ENCODE results near the gene TIAM2.
A peak's percentile ranks its signal among the peaks of the same experiment; 100 is the strongest.
"Not testable (repeated sequence)": the region's sequence is repeated elsewhere in the genome, so short reads cannot be mapped to it uniquely, and the experiment has no call there.

Gene TIAM2

GRCh38 chr6:155103083-155103645 is 108.0 kb downstream of the TIAM2 start:
- DNase-seq (ENCODE audit: low spot score) = not testable (repeated sequence)

- no peak for DNase-seq (ENCODE audit: low spot score)
These were observed 108.8 kb downstream of the TIAM2 start for GRCh38 chr6:155103816-155104366.

- DNase-seq (ENCODE audit: low spot score) = no peak
These were observed 111.5 kb downstream of the TIAM2 start for GRCh38 chr6:155106456-155107115.

- no peak for DNase-seq (ENCODE audit: low spot score)
These were observed 112.4 kb downstream of the TIAM2 start for GRCh38 chr6:155107432-155108069.

GRCh38 chr6:155108070-155108820 is 113.1 kb downstream of the TIAM2 start:
- DNase-seq (ENCODE audit: low spot score) = no peak

- no peak for DNase-seq (ENCODE audit: low spot score)
These were observed 115.6 kb downstream of the TIAM2 start for GRCh38 chr6:155110721-155111120.

DNA sequence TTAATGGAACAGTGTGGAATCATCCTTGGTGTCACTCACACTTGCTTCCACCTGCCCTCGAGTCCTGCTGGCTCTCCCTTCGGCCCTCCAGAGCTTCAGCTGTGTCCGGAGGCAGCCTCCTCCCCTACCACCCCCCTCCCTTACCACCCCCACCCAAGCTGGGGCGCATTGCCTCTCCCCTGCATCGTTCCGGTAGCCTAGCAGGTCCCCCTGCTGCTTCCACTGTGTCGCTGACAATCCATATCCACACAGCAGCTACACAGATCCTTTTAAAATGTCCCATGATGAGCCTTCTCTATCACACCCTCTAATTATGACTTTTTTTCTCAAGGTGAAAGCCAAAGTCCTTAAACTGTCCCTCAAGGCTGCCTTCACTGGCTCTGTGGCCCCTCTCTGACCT is 117.6 kb downstream of the TIAM2 start:
- DNase-seq (ENCODE audit: low spot score) = no peak

- no peak for DNase-seq (ENCODE audit: low spot score)
These were observed 120.9 kb downstream of the TIAM2 start for GRCh38 chr6:155115893-155116570.

DNA sequence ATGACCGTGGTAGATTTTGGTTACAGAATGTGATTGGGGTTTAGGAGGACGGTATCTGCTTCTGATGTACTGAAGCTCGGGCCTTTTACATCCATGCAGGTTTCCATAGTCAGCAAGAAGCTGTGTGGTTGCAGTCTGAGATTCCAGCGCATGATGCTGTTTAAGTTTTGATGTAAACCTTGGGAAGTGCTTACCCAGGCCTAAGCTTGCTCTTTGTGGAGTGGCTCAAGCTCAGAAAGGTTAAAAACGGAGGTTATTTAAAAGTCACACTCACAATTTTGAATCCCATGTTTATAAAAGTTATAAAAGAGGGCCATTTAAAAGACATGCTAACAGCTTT is 121.4 kb downstream of the TIAM2 start:
- DNase-seq (ENCODE audit: low spot score) = no peak

DNA sequence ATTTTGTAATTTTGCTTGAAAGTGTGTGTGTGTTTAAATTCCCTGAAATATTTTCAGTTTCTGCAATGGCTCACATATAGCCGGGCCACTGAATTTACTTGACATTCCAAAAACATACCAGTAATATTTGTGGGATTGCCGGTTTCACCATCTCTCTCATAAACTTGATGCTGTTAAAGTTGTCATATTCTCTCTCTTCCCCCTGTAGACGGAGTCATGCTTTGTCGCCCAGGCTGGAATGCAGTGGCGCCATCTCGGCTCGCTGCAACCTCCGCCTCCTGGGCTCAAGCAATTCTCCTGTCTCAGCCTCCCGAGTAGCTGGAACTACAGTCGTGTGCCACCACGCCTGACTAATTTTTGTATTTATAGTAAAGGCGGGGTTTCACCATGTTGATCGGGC is 122.1 kb downstream of the TIAM2 start:
- DNase-seq (ENCODE audit: low spot score) = no peak

GRCh38 chr6:155117785-155118184 is 122.7 kb downstream of the TIAM2 start:
- DNase-seq (ENCODE audit: low spot score) = no peak

GRCh38 chr6:155119201-155119600 is 124.1 kb downstream of the TIAM2 start:
- not testable (repeated sequence) for DNase-seq (ENCODE audit: low spot score)

- DNase-seq (ENCODE audit: low spot score) = no peak
These were observed 124.9 kb downstream of the TIAM2 start for GRCh38 chr6:155120034-155120433.

GRCh38 chr6:155121294-155121693 is 126.2 kb downstream of the TIAM2 start:
- DNase-seq (ENCODE audit: low spot score) = no peak

GRCh38 chr6:155121699-155122098 is 126.6 kb downstream of the TIAM2 start:
- DNase-seq (ENCODE audit: low spot score) = peak; percentile 66

DNA sequence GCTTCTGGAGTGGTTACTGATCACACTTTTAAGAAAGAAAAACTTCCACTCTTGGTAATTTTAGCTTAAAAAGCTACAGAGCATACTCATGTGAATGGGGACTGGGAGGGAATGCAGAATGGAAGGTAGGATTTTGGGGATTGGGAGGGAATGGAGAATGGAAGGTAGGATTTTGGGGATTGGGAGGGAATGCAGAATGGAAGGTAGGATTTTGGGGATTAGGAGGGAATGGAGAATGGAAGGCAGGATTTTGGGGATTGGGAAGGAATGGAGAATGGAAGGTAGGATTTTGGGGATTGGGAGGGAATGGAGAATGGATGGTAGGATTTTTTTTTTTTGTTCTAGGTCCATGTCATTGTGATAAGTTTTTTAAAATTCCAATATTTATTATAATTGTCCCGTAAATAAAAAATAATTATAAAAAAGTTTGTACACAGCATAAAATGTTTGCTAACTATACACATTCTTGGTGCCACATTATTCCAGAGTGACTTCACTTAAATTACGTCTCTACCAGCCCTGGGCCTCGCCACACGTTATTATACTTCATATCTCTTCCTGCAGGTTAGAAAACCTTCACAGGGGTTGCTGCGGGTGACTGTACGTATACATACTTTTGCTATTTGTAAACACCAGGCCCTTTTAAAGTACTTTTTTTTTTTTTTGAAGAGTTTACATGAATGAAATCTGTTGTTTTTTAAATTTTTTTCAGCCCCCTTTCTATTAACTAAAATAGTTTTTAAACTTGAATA is 127.3 kb downstream of the TIAM2 start:
- DNase-seq (ENCODE audit: low spot score) = no peak

- DNase-seq (ENCODE audit: low spot score) = no peak
These were observed 128.4 kb downstream of the TIAM2 start for GRCh38 chr6:155123520-155123919.

DNA sequence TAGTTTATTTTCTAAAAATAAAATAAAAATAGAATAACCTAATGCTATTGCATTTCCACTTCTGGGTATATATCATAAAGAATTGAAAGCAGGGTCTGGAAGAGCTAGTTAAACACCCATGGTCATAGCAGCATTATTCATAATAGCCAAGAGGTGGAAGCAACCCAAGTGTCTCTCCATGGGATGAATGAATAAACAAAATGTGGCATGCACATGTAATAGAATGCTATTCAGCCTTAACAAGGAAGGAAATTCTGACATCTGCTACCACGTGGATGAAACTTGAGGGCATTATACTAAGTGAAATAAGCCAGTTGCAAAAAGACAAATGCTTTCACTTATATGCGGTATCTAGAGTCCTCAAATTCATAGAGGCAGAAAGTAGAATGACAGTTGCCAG is 130.8 kb downstream of the TIAM2 start:
- no peak for DNase-seq (ENCODE audit: low spot score)

GRCh38 chr6:155126727-155127439 is 131.8 kb downstream of the TIAM2 start:
- no peak for DNase-seq (ENCODE audit: low spot score)

- DNase-seq (ENCODE audit: low spot score) = no peak
These were observed 133.9 kb downstream of the TIAM2 start for GRCh38 chr6:155128977-155129376.

DNA sequence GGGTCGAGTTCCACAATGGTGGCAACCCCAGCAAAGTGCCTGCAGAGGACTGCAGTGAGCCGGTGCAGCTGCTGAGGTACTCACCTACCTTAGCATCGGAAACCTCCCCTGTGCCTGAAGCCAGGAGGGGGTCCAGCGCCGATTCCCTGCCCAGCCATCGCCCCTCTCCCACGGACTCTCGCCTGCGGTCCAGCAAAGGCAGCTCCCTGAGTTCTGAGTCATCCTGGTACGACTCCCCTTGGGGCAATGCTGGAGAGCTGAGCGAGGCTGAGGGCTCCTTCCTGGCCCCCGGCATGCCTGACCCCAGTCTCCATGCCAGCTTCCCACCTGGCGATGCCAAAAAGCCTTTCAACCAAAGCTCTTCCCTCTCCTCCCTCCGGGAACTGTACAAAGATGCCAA is 134.6 kb downstream of the TIAM2 start:
- DNase-seq (ENCODE audit: low spot score) = no peak

Data from cerebellar cortex (tissue), 1 donor.